Osteocyte (in vitro differentiated cells): ENCODE data around the gene ANO7. TPM values are rescaled to one million over a fixed set of nuclear protein-coding genes. Genes with fewer than 3 reads are reported as not detected.

Source experiments
- DNase-seq: peaks from one replicate; pipeline ENCODE4 v3.0.0; 2021; ENCODE audit warnings: mixed read lengths; ENCODE audit not compliant: unreplicated experiment; ENCODE audit errors: extremely low spot score
- H3K27ac Mint-ChIP-seq: one replicate; pipeline ENCODE4 v1.8.0; 2021; ENCODE audit warnings: mild to moderate bottlenecking, mixed read lengths; ENCODE audit not compliant: unreplicated experiment
- H3K27me3 Mint-ChIP-seq: one replicate; pipeline ENCODE4 v1.8.0; 2021; ENCODE audit warnings: mixed read lengths; ENCODE audit not compliant: unreplicated experiment
- H3K36me3 Mint-ChIP-seq: one replicate; pipeline ENCODE4 v1.8.0; 2021; ENCODE audit warnings: mixed read lengths; ENCODE audit not compliant: unreplicated experiment
- H3K4me1 Mint-ChIP-seq: one replicate; pipeline ENCODE4 v1.8.0; 2021; ENCODE audit warnings: mixed read lengths; ENCODE audit not compliant: unreplicated experiment
- H3K4me3 Mint-ChIP-seq: one replicate; pipeline ENCODE4 v1.8.0; 2021; ENCODE audit warnings: mild to moderate bottlenecking, moderate library complexity, mixed read lengths; ENCODE audit not compliant: unreplicated experiment
- H3K9me3 Mint-ChIP-seq: one replicate; pipeline ENCODE4 v1.8.0; 2021; ENCODE audit warnings: mixed read lengths; ENCODE audit not compliant: unreplicated experiment
- total RNA-seq: library from RNA; stranded (reverse); gene quantifications from 2 replicates; pipeline ENCODE4 v1.2.1, GENCODE V29; 2021
- TF ChIP-seq, protein P1 (sequence below): fragments of 200-600 bp; sonication (generic); IDR thresholded peaks from 2 replicates; pipeline ENCODE4 v1.5.0; 2021; ENCODE audit warnings: antibody characterized with exemption, mild to moderate bottlenecking, moderate library complexity

Gene ANO7
- total RNA-seq, 1 donor from 2014 or later, result 1.3 TPM

DNA sequence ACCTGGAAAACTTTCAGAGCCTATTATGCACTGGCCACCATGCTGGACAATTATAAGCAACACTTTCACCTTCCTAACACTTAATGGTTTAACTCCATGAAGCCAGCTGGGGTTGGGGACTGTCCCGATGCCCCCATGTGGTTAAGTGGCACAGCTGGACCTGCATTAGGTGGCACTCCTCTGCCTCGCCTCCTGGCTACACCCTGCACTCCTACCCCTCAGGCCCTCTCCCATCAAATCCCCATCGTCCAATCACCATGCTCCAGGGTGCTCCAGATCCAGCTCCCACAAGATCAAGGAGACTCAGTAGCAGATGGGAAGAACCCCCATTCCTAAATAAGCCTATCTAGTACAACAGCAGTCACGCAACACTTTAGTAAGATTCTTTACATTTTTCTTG lies 73.2 kb downstream of the ANO7 start:
- H3K36me3 Mint-ChIP-seq, result peaks cover 51% of the 10 kb centered on the region
- H3K4me3 Mint-ChIP-seq, result no peak overlapping the region

DNA sequence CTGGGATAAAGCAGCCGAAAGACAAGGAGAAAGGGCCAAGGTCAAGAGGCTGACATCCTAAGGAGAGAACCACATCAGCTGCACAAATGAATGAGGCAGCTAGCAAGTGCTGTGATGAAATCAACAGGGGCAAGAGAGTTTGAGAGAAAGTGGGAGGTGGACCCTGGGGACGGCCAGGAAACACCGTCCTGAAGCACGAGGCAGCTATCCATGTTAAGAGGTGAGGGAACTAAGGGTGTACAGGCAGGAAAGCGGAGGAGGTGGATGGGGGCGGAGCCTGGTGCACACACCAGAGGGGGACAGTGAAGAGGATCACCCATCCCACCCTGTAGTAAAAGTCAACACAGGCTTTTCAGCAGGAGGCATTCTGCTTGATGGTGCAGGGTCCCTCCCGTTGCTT lies 74.6 kb downstream of the ANO7 start:
- H3K9me3 Mint-ChIP-seq, result no peaks in the 10 kb centered on the region
- TF ChIP-seq, protein P1, sequence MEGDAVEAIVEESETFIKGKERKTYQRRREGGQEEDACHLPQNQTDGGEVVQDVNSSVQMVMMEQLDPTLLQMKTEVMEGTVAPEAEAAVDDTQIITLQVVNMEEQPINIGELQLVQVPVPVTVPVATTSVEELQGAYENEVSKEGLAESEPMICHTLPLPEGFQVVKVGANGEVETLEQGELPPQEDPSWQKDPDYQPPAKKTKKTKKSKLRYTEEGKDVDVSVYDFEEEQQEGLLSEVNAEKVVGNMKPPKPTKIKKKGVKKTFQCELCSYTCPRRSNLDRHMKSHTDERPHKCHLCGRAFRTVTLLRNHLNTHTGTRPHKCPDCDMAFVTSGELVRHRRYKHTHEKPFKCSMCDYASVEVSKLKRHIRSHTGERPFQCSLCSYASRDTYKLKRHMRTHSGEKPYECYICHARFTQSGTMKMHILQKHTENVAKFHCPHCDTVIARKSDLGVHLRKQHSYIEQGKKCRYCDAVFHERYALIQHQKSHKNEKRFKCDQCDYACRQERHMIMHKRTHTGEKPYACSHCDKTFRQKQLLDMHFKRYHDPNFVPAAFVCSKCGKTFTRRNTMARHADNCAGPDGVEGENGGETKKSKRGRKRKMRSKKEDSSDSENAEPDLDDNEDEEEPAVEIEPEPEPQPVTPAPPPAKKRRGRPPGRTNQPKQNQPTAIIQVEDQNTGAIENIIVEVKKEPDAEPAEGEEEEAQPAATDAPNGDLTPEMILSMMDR, result no peak
- H3K36me3 Mint-ChIP-seq, result peaks cover 55% of the 10 kb centered on the region
- peaks cover 12% of the 10 kb centered on the region for H3K4me1 Mint-ChIP-seq
- DNase-seq, result peak; percentile 70
- H3K27me3 Mint-ChIP-seq, result no peaks in the 10 kb centered on the region
- H3K4me3 Mint-ChIP-seq, result no peak overlapping the region
- no peak overlapping the region for H3K27ac Mint-ChIP-seq

More for the DNA sequence above, 73.2 kb downstream of the ANO7 start:
- TF ChIP-seq, protein P1, result no peak
- no peaks in the 10 kb centered on the region for H3K27me3 Mint-ChIP-seq
- DNase-seq, result peak; percentile 54
- no peaks in the 10 kb centered on the region for H3K9me3 Mint-ChIP-seq
- H3K4me1 Mint-ChIP-seq, result peaks cover 9% of the 10 kb centered on the region
- peak overlapping the region; percentile 4 for H3K27ac Mint-ChIP-seq

DNA sequence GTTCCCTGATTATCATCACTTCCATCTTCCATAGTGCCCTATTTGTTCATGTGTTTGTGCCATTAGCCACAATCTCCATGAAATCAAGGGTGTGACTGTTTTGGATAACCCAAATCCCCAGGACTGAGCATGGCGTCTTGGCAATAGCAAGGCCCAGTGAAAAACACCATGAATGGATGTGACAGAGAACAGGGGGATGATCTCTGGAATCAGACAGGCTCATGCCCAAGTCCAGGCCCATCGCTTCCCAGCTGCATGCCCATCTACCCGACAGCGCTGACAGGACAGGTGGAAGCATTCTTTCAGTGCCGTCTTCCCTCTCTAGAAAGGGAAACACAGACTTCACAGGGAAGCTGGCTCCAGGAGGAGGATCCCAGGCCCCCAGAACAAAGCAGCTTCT lies 77.0 kb downstream of the ANO7 start:
- no peaks in the 10 kb centered on the region for H3K9me3 Mint-ChIP-seq
- H3K27me3 Mint-ChIP-seq, result no peaks in the 10 kb centered on the region
- peaks cover 50% of the 10 kb centered on the region for H3K36me3 Mint-ChIP-seq
- H3K27ac Mint-ChIP-seq, result no peak overlapping the region
- TF ChIP-seq, protein P1, result no peak
- peaks cover 28% of the 10 kb centered on the region for H3K4me1 Mint-ChIP-seq
- peak; percentile 69 for DNase-seq
- H3K4me3 Mint-ChIP-seq, result no peak overlapping the region

DNA sequence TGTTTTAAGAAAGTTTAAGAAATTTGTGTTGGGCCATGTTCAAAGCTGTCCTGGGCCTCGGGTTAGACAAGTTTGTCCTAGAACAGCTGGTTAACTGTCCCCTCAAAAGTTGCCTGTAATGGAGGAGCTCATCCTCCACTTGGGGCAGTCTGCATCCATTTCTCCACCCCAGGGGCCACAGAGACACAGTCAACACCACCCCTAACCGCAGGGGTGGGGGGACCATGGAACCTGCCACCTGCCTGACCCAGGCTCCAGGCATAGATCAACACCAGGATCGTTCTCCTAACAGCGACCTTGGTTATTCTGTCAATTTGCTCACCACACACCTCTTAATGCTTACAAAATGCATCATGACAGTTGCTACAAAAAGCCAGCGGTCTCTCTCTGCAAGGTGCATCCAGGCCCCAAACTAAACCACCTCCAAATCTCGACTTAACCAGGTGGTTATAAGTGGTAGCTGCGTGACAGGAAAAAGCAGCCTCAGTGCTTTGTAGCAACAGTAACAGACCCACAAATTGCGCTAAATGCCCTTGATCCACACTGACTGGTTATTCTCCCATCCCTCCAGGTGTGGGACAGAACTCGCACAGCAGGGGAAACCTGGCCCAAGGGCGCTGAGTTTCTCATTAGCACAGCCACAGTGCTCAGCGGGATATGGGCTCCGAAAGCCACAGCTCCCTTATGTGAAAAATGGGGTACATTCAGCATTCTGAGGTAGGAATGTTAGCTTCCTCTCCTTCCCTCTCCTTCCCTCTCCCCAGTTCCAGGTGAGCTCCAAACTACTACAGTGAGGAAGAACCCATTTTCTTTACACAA lies 79.0 kb downstream of the ANO7 start:
- peak; percentile 46 for DNase-seq
- TF ChIP-seq, protein P1, result no peak
- H3K4me1 Mint-ChIP-seq, result peaks cover 36% of the 10 kb centered on the region
- H3K27ac Mint-ChIP-seq, result peak overlapping the region; percentile 69
- H3K36me3 Mint-ChIP-seq, result peaks cover 35% of the 10 kb centered on the region
- no peaks in the 10 kb centered on the region for H3K9me3 Mint-ChIP-seq
- no peaks in the 10 kb centered on the region for H3K27me3 Mint-ChIP-seq
- no peak overlapping the region for H3K4me3 Mint-ChIP-seq

DNA sequence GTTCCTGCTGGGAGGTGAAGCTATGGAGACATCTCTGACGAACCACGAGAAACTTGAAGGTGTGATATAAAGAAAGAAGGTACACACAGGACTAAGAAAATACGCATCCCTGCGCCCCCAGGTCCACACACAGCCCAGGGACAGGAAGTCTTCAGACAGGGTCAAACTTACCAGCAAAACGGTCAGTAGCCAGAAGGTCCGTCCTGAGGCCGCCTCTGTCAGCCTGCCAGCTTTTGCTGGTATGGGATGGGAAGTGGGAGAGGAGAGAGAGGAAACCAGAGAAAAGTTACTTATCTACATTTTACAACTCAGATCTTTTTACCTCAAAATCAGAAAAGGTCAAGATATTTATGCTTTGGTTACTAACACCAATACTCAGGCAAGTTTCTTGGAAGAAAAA lies 79.8 kb downstream of the ANO7 start:
- DNase-seq, result no peak
- peaks cover 27% of the 10 kb centered on the region for H3K36me3 Mint-ChIP-seq
- peak overlapping the region; percentile 69 for H3K27ac Mint-ChIP-seq
- H3K4me3 Mint-ChIP-seq, result peak overlapping the region; percentile 19
- H3K27me3 Mint-ChIP-seq, result no peaks in the 10 kb centered on the region
- H3K4me1 Mint-ChIP-seq, result peaks cover 38% of the 10 kb centered on the region
- no peaks in the 10 kb centered on the region for H3K9me3 Mint-ChIP-seq
- TF ChIP-seq, protein P1, result no peak
